Measurements from ENCODE around the gene HSF5. TPM values are rescaled to one million over a fixed set of nuclear protein-coding genes. Genes with fewer than 3 reads are reported as not detected.
A peak's percentile ranks its signal among the peaks of the same experiment; 100 is the strongest.

The HSF5 gene
- total and polyA plus RNA-seq, 2 of the 13 experiments (the other 11 are each of a cell fraction or from before 2014, with no cell fraction given): not detected

DNA sequence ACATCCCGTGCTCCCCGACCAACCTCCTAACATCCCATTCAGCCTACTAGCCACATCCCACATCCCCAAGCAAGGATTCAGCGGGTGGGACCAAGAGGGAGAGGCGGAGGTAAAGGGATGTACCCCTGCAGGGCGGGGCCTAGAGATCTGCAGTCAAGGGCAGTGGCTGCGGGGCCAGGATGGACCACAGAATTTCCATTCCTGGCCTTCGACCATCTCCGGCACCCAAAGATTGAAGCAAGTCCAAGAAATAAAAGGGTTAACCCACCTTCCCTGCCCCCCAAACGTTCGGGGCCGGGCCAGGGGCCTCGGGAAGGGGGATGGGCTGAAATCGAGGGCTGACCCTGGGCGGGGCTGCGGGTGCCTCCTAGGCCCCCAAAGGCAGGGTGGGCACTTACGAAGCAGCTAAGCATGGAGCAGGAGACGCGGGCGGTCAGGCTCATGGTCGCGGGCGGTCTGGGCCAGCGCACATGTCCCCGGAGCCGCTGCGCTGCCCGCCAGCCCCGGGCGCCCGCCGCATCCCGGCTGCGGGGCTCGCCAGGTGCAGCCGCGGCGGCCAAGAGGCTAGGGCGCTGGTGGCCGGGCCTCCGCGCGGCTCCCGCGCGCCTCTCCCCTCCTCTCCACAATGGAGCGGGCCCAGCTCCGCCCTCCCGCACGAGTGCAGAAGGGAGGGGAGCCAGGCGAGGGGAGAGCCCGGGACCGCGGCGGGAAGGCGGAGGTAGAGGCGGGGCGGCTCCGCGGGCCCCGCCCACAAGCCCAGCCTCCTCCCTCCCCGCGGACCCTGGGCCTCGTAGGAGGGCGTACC, 26.0 kb upstream of the HSF5 start, which contains the start of gene MTMR4 (continued):
- TF ChIP-seq DZIP1 (CRISPR knock-in tag; IDR thresholded peaks at IDR 0.05): no peak
- no peak for TF ChIP-seq JUN (CRISPR knock-in tag; IDR thresholded peaks at IDR 0.05)
- 0 out of 2 replicates have a peak, but pooled peaks have one; percentile 31 for TF ChIP-seq NFYC (CRISPR knock-in tag; IDR thresholded peaks at IDR 0.05)
- TF ChIP-seq ZNF30 (CRISPR knock-in tag; IDR thresholded peaks at IDR 0.05): no peak
- TF ChIP-seq NCOR1 (IDR thresholded peaks at IDR 0.05; ENCODE audit: borderline replicate concordance, low read length): no peak
- peak; percentile 49; the same call in 1 of the 2 replicates for TF ChIP-seq THAP11 (CRISPR knock-in tag; IDR thresholded peaks at IDR 0.05)
- TF ChIP-seq ZFP36 (IDR thresholded peaks at IDR 0.05; ENCODE audit: borderline replicate concordance, low read depth, low read length, partially characterized antibody): no peak
- peak; percentile 61 for TF ChIP-seq ZNF687 (CRISPR knock-in tag; IDR thresholded peaks at IDR 0.05)
- TF ChIP-seq, protein P1, sequence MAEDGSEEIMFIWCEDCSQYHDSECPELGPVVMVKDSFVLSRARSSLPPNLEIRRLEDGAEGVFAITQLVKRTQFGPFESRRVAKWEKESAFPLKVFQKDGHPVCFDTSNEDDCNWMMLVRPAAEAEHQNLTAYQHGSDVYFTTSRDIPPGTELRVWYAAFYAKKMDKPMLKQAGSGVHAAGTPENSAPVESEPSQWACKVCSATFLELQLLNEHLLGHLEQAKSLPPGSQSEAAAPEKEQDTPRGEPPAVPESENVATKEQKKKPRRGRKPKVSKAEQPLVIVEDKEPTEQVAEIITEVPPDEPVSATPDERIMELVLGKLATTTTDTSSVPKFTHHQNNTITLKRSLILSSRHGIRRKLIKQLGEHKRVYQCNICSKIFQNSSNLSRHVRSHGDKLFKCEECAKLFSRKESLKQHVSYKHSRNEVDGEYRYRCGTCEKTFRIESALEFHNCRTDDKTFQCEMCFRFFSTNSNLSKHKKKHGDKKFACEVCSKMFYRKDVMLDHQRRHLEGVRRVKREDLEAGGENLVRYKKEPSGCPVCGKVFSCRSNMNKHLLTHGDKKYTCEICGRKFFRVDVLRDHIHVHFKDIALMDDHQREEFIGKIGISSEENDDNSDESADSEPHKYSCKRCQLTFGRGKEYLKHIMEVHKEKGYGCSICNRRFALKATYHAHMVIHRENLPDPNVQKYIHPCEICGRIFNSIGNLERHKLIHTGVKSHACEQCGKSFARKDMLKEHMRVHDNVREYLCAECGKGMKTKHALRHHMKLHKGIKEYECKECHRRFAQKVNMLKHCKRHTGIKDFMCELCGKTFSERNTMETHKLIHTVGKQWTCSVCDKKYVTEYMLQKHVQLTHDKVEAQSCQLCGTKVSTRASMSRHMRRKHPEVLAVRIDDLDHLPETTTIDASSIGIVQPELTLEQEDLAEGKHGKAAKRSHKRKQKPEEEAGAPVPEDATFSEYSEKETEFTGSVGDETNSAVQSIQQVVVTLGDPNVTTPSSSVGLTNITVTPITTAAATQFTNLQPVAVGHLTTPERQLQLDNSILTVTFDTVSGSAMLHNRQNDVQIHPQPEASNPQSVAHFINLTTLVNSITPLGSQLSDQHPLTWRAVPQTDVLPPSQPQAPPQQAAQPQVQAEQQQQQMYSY (CRISPR knock-in tag; IDR thresholded peaks at IDR 0.05): no peak
- no peak for TF ChIP-seq ZNF296 (CRISPR knock-in tag; conservative IDR thresholded peaks at IDR 0.05)
- peak; percentile 61 for TF ChIP-seq HNRNPLL (IDR thresholded peaks at IDR 0.05; ENCODE audit: low read depth, low read length, poor library complexity, severe bottlenecking)
- TF ChIP-seq ZSCAN20 (CRISPR knock-in tag; IDR thresholded peaks at IDR 0.05; ENCODE audit: borderline replicate concordance): peak; percentile 38; the same call in 1 of the 2 replicates
- TF ChIP-seq HDAC6 (IDR thresholded peaks at IDR 0.05; ENCODE audit: low read depth, low read length): no peak
- TF ChIP-seq, protein P2, sequence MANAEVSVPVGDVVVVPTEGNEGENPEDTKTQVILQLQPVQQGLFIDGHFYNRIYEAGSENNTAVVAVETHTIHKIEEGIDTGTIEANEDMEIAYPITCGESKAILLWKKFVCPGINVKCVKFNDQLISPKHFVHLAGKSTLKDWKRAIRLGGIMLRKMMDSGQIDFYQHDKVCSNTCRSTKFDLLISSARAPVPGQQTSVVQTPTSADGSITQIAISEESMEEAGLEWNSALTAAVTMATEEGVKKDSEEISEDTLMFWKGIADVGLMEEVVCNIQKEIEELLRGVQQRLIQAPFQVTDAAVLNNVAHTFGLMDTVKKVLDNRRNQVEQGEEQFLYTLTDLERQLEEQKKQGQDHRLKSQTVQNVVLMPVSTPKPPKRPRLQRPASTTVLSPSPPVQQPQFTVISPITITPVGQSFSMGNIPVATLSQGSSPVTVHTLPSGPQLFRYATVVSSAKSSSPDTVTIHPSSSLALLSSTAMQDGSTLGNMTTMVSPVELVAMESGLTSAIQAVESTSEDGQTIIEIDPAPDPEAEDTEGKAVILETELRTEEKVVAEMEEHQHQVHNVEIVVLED (CRISPR knock-in tag; IDR thresholded peaks at IDR 0.05; ENCODE audit: borderline replicate concordance): no peak
- no peak for TF ChIP-seq NFE2 (CRISPR knock-in tag; IDR thresholded peaks at IDR 0.05)
- no peak for TF ChIP-seq FOXM1 (CRISPR knock-in tag; IDR thresholded peaks at IDR 0.05)

Data from HepG2 (cell line).